Esophagus squamous epithelium (tissue), 4 donors: ENCODE results near the gene SPRY2.

ENCODE experiments used
- CTCF ChIP-seq, 6 experiments: fragments of 450-650 bp in 4 of 6; fragments of 200-600 bp in 2 of 6; sonication (generic) in 2 of 6; IDR thresholded peaks; one replicate each; pipeline ENCODE4 v1.5.1; 2016 to 2019; ENCODE audit warnings: antibody characterized with exemption in 6 of 6, mild to moderate bottlenecking in 4 of 6, moderate library complexity in 4 of 6
- POLR2A ChIP-seq, 4 donors: fragments of 450-650 bp; IDR thresholded peaks; one replicate each; pipeline ENCODE4 v1.6.1; 2017; ENCODE audit warnings: antibody characterized with exemption in 4 of 4, mild to moderate bottlenecking in 4 of 4, moderate library complexity in 3 of 4

DNA sequence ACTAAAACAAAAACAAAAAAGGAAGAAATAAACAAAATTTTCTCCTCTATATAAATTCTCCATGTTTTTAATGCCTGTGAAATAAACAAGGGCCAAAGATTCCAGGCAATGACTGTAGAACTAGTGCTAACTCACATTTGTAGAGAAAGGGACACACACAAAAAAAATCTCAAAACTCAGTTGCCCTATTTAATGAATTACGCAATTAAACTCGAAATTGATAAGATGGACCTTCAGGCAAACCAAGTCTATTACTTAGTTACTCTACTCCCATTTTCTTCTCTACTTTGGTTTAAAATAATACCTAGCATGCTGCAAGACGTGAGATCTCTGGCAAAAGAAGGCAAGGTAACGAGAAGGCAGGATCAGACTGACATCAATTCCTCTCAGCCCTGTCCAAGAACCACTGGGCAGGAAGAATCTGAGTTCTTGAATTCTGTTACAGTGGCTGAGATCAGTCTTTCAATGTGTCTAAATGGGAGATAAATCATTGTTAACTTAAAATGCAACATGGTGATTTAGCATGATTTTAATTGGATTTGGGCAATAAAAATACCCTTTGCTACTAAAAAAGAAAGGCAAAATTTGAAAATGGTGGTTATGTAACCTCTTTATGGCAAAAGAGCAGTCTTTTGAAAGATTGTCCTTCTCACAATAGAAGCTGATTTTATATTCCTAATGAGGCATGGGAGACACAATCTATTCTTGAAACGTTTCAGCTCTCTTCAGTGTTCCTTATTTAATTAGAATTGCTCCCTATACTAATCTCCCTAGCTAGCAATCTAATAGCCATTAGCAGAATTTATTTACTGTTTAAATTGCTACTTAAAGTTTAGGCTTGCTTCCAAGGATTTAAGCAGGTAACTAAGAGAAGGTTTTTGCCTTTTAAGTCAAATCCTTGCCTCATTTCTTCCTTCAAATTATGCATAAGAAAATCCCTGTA is 25.9 kb downstream of the SPRY2 start:
- no peak for TF ChIP-seq CTCF (IDR thresholded peaks at IDR 0.05)
- no peak for TF ChIP-seq POLR2A (IDR thresholded peaks at IDR 0.05)
